Pancreas (tissue), 10 donors: ENCODE measurements around the gene CTNNA3. TPM values are rescaled to one million over a fixed set of nuclear protein-coding genes. Genes with fewer than 3 reads are reported as not detected.
"Not testable (repeated sequence)": the region's sequence is repeated elsewhere in the genome, so short reads cannot be mapped to it uniquely, and the experiment has no call there.

ENCODE experiments used
- ATAC-seq, 4 donors: fragments of 200-7000 bp; cut with Tn5 transposase; one replicate each; pipeline versions ENCODE4 v1.8.0 to v1.9.1; 2020; ENCODE audit warnings: mild to moderate bottlenecking in 4 of 4, moderate library complexity in 4 of 4
- DNase-seq, 6 donors: peaks; one replicate each; pipeline ENCODE4 v3.0.0-alpha.2; 2020
- FAIRE-seq: peaks from 2 replicates; lab custom pipeline; 2012; peaks lifted over from hg19 to GRCh38; lab: Jason Lieb, UNC
- H3K27ac ChIP-seq, 4 donors: fragments of 200-600 bp; sonication (generic); 1 replicate in 3 of 4; 2 replicates in 1 of 4; pipeline versions ENCODE4 v1.5.0 to v1.8.0; 2020
- H3K27me3 ChIP-seq, 4 donors: fragments of 200-600 bp; one replicate each; pipeline ENCODE4 v1.8.0; 2021
- H3K36me3 ChIP-seq, 3 donors: fragments of 200-600 bp; sonication (generic) in 1 of 3; one replicate each; pipeline versions ENCODE4 v1.5.0 to v1.8.0; 2020 to 2021
- H3K4me1 ChIP-seq, 3 donors: fragments of 200-600 bp; one replicate each; pipeline ENCODE4 v1.8.0; 2021
- H3K4me3 ChIP-seq, 4 donors: fragments of 200-600 bp; sonication (generic) in 2 of 4; one replicate each; pipeline versions ENCODE4 v1.5.0 to v1.8.0; 2020 to 2021
- H3K9me3 ChIP-seq, 4 donors: fragments of 200-600 bp; one replicate each; pipeline ENCODE4 v1.8.0; 2021
- CTCF ChIP-seq, 4 donors: fragments of 200-600 bp; sonication (generic) in 3 of 4; IDR thresholded peaks; one replicate each; pipeline versions ENCODE4 v1.5.0 to v1.8.0; 2021; ENCODE audit warnings: antibody characterized with exemption in 4 of 4
- WGBS, 2 donors: extraction: QIAGEN DNeasy Blood & Tissue Kit; methylation state at CpG; one replicate each; pipeline ENCODE4 v1.1.7; 2013; 5-methylcytosine and 5-hydroxymethylcytosine counted together
- intact Hi-C, 3 donors: fragments of 100-400 bp; cut with DNase I; formaldehyde crosslinking; loops; one replicate each; pipeline versions ENCODE4 v1.11.1 to v1.14.2; 2022
- polyA plus RNA-seq, 2 donors: library from polyadenylated mRNA; stranded (reverse); fragments of 200-250 nt; gene quantifications; one replicate each; pipeline ENCODE4 v1.2.3, GENCODE V29; 2013
- total RNA-seq, 6 donors: library from RNA; stranded (reverse); fragmentation: NEBNext Ultra II Directional in 4 of 6; extraction: Animal tissue kit (Norgen Biotek cat#: 25700) in 4 of 6; gene quantifications; one replicate each; pipeline versions ENCODE4 v1.2.1 to v1.2.4, GENCODE V29; 2021 to 2023
- donor health status: healthy with polysubstance abuse.
- donor health status: DM: no; HTN: no; CAD: no; lungs with moderate emphysema.
- donor health status: DM: no; HTN: no; CAD: no.
- donor health status: control.
- donor health status: control.
- donor health status: Bipolar disorder and iron deficiency.
- donor health status: DM: yes; HTN: yes; CAD: no.
- donor health status: DM: no; HTN: no; CAD: no.
- donor health status: DM: no; HTN: no; CAD: no.
- donor health status: DM: yes; HTN: yes; CAD: no.

Gene CTNNA3
- total and polyA plus RNA-seq, 8 donors: 0.02 to 0.83 (median 0.21) TPM

GRCh38 chr10:67549390-67549789 lies 146.6 kb downstream of the CTNNA3 start:
- Histone ChIP-seq H3K27ac (no peak overlapping the region), H3K9me3 (no peaks in the 10 kb centered on the region), H3K4me1 (no peaks in the 10 kb centered on the region), H3K4me3 (no peak overlapping the region), H3K36me3 (no peaks in the 10 kb centered on the region), H3K27me3 (no peaks in the 10 kb centered on the region)
- intact Hi-C loops: no loop called here
- no peak for FAIRE-seq
- no peak for ATAC-seq
- TF ChIP-seq CTCF (IDR thresholded peaks at IDR 0.05): no peak
- DNase-seq: no peak
- WGBS, 2 donors: 40 to 54% methylated on average over 2 of the region's 2 CpGs

GRCh38 chr10:67541411-67541810 lies 154.6 kb downstream of the CTNNA3 start:
- ATAC-seq (no peak), FAIRE-seq (no peak), DNase-seq (no peak)
- no peak overlapping the region for H3K4me3 ChIP-seq
- no peaks in the 10 kb centered on the region for H3K27me3 ChIP-seq
- TF ChIP-seq CTCF (IDR thresholded peaks at IDR 0.05): no peak
- H3K4me1 ChIP-seq: no peaks in the 10 kb centered on the region
- no peaks in the 10 kb centered on the region for H3K36me3 ChIP-seq
- no peak overlapping the region for H3K27ac ChIP-seq
- intact Hi-C loops: no loop called here
- no peaks in the 10 kb centered on the region for H3K9me3 ChIP-seq

GRCh38 chr10:67539312-67539711 lies 156.7 kb downstream of the CTNNA3 start:
- 29 to 36% methylated on average over 6 of the region's 6 CpGs for WGBS, 2 donors
- FAIRE-seq (no peak), DNase-seq (no peak), ATAC-seq (no peak)
- Histone ChIP-seq H3K36me3 (no peaks in the 10 kb centered on the region), H3K9me3 (no peaks in the 10 kb centered on the region), H3K27ac (no peak overlapping the region), H3K4me1 (no peaks in the 10 kb centered on the region), H3K27me3 (no peaks in the 10 kb centered on the region), H3K4me3 (no peak overlapping the region)
- intact Hi-C loops: no loop called here
- no peak for TF ChIP-seq CTCF (IDR thresholded peaks at IDR 0.05)

GRCh38 chr10:67537906-67538305 lies 158.1 kb downstream of the CTNNA3 start:
- no peak for DNase-seq
- no peak overlapping the region for H3K4me3 ChIP-seq
- TF ChIP-seq CTCF (IDR thresholded peaks at IDR 0.05): no peak
- H3K36me3 ChIP-seq: no peaks in the 10 kb centered on the region
- no peak for FAIRE-seq
- H3K27me3 ChIP-seq: no peaks in the 10 kb centered on the region
- no peak for ATAC-seq
- no peaks in the 10 kb centered on the region for H3K9me3 ChIP-seq
- WGBS, 2 donors: 86 to 89% methylated on average over 1 of the region's 1 CpG
- intact Hi-C loops: no loop called here
- no peak overlapping the region for H3K27ac ChIP-seq
- H3K4me1 ChIP-seq: peaks cover 0 to 2% (median 0%) of the 10 kb centered on the region in 3 donors

- Histone ChIP-seq H3K9me3 (no peaks in the 10 kb centered on the region), H3K27ac (no peak overlapping the region), H3K27me3 (no peaks in the 10 kb centered on the region), H3K4me1 (peaks cover 0 to 2% (median 0%) of the 10 kb centered on the region in 3 donors), H3K36me3 (no peaks in the 10 kb centered on the region), H3K4me3 (no peak overlapping the region)
- FAIRE-seq: no peak
- WGBS, 2 donors: 3 to 13% methylated on average over 1 of the region's 1 CpG
- no peak for ATAC-seq
- intact Hi-C loops: no loop called here
- DNase-seq: no peak
- TF ChIP-seq CTCF (IDR thresholded peaks at IDR 0.05): no peak
These were observed 162.6 kb downstream of the CTNNA3 start for GRCh38 chr10:67533376-67533775.

GRCh38 chr10:67530990-67531389 lies 165.0 kb downstream of the CTNNA3 start:
- H3K27ac ChIP-seq, H3K4me1 ChIP-seq, H3K27me3 ChIP-seq, H3K36me3 ChIP-seq, FAIRE-seq, intact Hi-C loops, H3K4me3 ChIP-seq, H3K9me3 ChIP-seq, DNase-seq, ATAC-seq: not testable (repeated sequence)
- WGBS, 2 donors: 86 to 92% methylated on average over 3 of the region's 3 CpGs
